HK-2 (cell line): ENCODE results near the gene AKAP4.

Source experiments
- DNase-seq: peaks from one replicate; pipeline ENCODE4 v3.0.0-alpha.2; 2018; ENCODE audit not compliant: unreplicated experiment

AKAP4 gene, protein sequence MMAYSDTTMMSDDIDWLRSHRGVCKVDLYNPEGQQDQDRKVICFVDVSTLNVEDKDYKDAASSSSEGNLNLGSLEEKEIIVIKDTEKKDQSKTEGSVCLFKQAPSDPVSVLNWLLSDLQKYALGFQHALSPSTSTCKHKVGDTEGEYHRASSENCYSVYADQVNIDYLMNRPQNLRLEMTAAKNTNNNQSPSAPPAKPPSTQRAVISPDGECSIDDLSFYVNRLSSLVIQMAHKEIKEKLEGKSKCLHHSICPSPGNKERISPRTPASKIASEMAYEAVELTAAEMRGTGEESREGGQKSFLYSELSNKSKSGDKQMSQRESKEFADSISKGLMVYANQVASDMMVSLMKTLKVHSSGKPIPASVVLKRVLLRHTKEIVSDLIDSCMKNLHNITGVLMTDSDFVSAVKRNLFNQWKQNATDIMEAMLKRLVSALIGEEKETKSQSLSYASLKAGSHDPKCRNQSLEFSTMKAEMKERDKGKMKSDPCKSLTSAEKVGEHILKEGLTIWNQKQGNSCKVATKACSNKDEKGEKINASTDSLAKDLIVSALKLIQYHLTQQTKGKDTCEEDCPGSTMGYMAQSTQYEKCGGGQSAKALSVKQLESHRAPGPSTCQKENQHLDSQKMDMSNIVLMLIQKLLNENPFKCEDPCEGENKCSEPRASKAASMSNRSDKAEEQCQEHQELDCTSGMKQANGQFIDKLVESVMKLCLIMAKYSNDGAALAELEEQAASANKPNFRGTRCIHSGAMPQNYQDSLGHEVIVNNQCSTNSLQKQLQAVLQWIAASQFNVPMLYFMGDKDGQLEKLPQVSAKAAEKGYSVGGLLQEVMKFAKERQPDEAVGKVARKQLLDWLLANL

DNA sequence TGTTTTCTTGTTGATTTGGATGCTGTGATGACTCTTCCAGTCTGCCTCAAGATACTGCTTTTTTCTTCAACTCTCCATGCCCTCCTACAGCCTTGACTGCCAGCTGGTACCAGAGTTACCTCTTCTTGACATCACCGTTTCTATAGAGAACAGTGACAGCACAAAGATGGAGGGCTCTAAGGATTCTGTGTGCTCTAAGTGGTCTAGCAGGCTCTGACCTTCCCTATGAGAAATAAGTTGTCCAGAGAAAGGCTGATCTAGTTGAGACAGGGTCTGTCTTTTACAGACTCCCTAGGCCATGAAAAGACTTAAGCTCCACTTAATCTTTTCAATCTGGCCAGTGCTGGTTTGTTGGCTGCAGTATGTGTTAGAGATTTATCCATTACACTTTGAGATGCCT lies at the start of gene AKAP4:
Gene AKAP4 (minus strand): TSS at position 101 of the 400 bp plus-strand sequence. CDS start 118 bp downstream, outside the sequence.
- no peak for DNase-seq

DNA sequence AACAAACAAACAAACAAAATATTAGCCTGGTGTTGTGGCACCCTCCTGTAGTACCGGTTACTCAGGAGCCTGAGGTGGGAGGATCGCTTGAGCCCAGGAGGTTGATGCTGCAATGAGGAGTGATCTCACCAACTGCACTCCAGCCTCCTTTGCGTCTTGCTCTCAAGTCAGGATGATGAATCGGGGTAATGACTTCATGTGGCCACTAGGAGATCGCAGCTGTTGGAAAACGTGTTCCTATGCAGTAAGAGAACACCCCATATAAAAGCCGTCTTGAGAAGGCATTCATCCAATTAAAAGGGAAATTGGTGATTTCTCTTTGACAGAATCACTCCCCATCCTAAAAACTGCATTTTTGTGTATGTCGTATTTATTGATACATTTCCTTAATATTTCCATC lies 10.7 kb upstream of the AKAP4 start:
- DNase-seq: no peak

DNA sequence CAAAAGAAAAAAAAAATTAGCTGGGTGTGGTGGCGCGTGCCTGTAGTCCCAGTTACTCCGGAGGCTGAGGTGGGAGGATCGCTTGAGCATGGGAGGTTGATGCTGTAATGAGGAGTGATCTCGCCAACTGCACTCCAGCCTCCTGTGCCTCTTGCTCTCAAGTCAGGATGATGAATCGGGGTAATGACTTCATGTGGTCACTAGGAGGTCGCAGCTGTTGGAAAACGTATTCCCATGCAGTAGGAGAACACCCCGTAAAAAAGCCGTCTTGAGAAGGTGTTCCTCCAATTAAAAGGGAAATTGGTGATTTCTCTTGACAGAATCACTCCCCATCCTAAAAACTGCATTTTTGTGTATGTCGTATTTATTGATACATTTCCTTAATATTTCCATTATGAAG lies 5.9 kb upstream of the AKAP4 start:
- DNase-seq: no peak

DNA sequence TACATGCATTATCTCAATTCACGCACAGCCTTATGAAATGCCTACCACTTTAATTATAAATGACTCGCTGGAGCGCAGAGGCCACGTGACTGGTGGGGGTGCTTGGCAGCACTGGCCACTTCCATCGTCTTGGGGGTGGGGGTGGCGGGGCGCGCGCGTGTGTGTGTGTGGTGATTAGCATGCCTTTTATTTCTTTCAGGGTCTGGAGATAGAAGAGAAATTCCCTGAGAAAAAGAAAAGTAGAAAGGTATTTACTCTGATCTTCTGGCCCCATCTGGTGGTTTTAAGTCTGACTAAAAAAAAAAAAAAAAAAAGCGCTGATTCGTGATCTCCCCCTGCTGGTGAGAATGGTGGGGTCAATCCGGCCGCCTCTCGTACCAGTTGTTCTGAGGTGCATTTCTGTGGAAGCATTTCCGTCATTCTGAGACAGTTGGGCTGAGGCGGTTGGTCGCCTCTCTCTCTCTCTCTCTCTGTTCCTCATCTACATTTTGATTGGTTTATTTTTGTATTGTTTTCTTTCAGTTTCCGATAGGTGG lies 3.6 kb upstream of the AKAP4 start, which contains the start of gene CCNB3:
Gene CCNB3 (plus strand): TSS at position 402 of the 536 bp plus-strand sequence. CDS start 80,399 bp downstream, outside the sequence.
- peak; percentile 51 for DNase-seq

DNA sequence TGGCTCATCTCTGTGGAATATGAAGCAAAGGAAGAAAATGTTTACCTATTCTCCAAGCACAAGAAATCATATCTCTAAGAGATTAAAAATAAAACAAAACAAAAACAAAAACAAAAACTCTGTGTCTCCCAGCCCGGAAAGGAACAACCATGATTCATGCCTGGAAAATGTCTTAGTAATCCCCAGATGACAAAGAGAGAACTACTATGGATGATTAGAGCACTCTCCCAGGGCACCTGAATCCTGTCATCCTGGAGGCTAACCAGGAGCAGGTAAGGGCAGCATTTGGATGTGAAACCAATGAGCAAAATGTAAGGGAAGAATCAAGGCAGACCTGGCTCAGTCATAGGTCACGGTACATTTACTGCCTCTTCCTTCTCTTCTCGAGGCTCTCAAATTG lies 1.7 kb upstream of the AKAP4 start:
- no peak for DNase-seq

DNA sequence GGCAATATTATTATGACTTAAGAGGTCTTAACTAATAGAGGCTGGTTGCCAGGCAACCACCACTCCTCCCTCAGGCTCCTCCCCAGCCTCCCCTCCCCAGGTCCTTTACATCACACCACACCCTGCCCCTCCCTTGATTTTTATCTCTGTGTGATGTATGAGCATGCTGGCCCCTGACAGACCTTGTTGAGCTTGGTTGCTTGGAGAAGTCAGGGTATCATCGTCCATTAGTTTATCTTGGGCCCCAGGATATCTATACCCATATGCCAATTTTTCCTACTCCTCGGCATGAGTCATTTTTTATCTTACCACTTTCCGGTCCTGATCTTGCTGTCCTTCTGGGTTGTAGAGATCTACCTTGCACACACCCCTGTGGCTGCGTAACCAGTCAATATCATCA lies 2.5 kb downstream of the AKAP4 start:
- DNase-seq: no peak

DNA sequence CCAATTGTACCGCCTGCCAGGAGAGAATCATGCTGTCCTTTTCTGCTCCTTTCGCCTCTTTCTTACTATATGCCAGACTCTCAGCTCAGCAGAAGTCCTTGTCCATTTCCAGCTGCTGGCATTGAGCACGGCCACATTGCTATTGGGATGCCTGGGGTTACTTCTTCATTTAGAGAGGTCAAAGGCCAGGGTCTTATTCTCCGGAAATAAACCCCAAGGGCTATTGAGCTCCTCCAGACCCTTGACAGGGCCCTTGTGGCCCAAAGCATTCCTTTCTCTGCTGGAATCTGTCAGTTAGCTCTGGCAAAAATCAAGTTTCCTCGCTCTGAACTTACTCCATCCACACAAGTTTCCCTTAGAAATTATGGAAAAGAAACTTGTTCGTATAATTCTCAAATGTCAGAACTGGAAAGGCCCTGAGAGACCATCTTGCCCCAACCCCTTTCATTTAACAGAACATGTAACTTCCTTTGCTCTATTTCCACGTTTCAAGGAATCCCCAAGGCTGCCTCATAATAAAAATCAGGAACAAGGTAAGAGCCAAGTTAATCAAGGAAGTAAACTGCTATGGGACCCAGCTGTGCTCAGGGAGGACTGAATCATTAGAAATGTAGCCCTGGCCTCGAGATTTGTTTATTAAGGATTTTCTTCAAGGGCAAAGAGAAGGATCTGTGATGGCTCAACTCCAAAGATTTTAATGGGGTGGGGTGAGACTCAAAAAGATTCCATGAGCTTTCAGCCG lies 11.8 kb downstream of the AKAP4 start:
- DNase-seq: no peak

DNA sequence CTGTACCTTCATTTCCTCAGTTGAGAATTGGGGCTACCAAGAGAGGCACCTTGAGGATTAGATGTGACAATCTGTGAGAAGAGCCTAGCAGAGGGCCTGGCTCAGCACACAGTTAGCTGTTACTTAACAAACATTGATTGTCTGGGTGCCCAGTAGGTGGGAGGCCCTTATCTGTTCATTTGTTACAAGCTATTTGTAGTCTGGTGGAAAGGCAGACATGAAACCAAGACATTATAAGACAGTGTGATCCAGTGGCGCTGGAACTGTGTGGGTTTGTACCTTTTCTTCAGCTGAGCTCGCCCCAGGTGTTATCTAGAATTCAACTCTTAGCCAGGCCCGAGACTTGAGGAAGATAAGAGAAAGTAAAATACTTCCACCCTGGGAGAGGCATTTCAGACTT lies 16.9 kb downstream of the AKAP4 start:
- no peak for DNase-seq

DNA sequence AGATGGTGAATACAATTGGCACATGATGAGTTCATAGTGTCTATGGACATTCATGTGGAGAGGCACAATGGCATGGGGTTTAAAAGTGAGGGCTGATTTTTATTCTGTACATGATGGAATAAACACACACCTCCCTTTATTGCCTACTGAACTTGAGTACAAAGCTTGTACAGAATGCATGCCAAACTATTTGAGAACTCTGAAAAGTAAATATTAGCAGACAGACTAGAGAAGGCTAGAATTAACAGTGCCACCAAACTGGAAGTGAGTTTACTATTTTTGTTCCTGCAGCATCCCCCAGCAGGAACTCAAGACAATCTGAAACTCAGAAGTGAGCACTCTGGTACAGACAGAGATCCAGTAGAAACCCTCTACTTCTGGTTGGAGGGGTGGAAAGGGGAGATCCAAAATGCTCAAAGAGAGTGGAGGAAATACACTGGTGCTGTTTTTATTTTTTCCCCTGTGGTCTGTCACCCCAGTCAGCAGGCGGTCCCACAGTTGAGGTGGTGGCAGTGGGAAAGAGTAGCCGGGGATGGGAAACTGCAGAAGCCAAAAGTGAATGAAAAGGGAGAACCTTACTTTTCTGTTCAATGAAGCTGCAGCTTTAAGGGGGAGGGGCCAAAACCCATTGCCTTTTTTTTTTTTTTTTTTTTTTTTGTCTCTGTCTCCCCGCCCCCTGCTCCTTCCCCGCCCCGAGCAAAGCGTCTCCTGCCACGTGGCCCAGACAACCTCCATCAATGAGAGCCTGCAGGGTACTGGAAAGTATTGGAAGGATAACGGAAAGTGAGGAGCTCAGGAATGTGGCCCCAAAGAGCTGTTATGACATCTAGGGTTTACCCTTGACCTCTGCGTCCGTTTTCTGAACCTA lies 20.5 kb downstream of the AKAP4 start:
- no peak for DNase-seq

DNA sequence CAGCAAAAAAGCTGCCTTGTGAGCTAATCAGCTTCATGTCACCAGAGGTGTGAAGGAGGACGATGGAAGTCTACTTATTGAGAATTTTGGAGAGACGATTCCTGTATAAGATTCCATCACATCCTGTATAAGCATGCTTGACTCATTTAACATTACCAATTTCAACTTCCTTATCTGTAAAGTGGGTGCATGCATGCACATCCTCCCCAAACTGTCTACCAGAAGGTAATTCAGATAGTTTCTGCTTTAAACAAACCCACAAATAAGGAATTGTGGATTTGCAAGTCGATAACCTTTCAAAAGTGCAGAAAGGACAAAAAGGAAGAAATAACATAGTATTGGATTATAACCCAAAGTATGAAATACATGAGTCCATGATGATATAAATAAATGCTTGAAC lies 31.1 kb downstream of the AKAP4 start:
- DNase-seq: no peak

DNA sequence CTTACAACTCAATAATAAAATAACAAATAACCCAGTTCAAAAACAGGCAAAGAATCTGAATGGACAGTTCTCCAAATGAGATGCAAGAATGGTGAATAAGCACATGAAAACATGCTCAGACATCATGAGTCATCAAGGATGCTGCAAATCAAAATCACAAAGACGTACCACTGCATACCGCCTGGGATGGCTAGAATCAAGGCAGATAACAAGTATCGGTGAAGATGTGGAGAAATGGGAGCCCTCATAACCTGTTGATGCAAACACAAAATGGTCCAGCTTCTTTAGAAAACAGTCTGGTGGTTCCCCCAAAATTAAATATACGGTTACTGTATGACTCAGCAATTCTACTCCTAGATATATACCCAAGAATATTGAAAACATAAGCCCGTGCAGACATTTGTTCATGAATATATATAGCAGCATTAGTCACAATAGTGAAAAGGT lies 32.5 kb downstream of the AKAP4 start:
- DNase-seq: no peak

DNA sequence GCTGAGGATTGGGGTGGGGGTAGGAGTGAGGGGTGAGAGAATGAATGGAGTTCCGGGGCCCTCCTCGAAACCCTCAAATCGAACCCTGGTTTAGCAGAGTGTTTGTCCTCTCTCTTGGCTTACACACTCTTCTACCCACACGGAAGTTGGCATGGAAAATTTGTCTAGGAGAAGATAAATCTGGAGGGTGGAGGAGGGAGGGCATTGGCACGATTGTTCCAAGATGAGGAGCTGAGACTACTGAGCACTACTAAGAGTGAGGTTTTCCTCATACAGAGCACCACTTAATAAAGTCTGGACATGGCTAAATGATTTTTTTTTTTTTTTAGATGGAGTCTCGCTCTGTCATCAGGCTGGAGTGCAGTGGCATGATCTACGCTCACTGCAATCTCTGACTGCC lies 33.4 kb downstream of the AKAP4 start:
- no peak for DNase-seq

DNA sequence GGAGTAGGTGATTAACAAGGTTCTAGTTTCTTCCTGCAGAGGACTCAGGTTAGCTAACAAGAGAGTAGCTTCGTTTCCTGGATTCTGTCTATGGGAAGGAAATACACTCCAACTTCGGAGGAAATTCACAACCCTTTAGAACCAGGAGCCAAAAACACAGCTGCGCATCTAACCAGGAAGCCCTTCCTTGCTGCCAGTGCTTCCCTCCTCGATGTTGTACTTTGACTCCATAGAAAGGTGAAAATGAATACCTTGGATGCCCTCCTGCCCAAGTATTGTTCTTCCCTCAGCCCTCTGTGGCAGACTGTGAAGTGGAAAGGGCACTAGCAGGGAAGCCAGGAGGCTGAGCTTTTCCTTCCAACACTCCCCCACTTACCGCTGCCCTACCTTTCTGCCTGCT lies 35.1 kb downstream of the AKAP4 start:
- no peak for DNase-seq

DNA sequence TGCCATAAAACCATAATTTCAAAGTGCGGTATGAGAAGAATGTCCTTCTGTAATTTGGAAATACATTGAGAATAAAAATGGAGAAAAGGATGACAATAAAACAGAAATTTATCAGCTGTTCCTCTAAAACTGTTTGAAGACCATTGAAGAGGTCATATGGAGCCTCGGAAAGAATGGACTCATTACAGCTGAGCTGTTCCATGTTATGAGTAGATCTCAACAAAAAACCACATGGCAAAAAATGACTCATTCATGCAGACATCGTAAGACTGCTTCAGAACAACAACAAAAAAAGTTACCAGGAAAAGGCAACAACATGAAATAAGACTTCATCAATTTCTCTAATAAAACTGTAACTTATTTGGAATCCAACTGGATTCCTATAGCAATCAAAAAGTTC lies 39.7 kb downstream of the AKAP4 start:
- no peak for DNase-seq

DNA sequence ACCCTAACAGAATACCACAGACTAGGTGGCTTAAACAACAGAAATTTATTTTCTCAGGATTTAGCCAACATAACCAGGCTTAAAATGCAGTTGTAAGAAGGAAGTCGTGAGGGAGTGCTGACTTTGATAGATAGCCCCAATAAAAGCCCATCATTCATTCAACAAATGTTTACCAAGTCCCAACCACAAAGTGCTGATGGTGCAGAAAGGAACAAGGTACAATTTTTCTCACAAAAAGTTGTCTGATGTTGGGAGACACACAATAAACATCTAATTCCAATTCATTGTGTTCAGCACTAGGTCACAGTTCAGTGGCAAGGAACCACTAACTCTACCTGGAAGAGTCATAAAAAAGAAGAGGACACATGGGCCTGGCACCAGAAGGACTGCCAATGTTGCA lies 42.2 kb downstream of the AKAP4 start:
- no peak for DNase-seq

DNA sequence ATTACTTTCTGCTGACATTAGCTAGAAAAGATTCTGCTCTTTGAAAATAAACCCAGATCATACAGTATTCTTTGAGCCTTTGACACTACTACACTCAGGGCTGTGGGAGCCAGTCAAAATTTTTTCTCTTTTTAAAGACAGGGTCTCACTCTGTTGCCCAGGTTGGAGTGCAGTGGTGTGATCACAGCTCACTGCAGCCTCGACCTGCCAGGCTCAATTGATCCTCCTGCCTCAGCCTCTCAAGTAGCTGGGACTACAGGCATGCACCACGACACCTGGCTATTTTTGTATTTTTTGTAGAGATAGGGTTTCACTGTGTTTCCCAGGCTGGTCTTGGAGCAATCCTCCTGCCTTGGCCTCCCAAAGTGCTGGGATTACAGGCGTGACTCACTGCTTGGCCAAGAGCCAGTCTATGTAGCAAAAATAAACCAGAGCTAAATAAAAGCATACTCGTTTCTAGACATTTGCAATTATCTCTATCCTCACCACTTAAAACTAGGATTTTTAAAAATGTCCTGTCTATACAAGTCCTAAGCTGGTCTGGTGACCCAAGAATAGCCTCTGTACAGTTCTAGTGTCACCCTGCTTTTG lies 43.2 kb downstream of the AKAP4 start:
- DNase-seq: no peak

DNA sequence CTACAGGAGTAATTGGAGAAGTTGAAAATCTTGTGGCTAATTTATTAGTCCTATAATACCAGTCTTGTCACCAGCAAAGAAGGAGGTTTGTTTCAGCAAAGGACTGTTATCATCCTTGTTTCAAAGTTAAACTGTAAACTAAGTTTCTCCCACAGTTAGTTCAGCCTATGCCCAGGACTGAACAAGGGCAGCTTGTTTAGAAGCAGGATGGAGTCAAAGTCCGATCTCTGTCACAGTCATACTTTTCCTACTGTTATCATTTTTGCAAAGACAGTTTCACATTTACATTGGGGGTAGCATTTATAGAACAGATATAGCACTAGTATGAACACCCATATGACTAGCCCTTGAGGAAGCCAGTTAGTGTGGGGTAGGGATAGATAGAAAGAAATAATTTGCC lies 46.4 kb downstream of the AKAP4 start:
- DNase-seq: no peak

DNA sequence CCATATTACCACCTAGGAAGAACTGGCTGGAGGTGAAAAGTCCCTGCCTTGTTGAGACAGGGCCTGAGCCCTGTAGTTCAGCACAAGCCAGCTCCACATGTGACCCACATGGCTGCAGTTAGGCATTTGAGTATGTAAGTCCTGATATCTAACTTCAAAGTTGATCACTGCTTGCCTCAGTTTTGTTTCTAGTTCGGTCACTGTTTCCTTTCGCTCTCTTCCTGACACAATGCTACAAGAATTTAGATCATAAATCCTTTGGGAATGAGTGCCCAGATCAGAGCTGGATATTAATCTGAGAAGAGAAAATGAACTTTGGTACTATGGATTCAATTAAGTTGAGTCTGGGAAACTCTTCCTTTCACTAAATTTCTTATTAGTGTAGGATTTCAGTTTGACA lies 48.4 kb downstream of the AKAP4 start:
- no peak for DNase-seq

DNA sequence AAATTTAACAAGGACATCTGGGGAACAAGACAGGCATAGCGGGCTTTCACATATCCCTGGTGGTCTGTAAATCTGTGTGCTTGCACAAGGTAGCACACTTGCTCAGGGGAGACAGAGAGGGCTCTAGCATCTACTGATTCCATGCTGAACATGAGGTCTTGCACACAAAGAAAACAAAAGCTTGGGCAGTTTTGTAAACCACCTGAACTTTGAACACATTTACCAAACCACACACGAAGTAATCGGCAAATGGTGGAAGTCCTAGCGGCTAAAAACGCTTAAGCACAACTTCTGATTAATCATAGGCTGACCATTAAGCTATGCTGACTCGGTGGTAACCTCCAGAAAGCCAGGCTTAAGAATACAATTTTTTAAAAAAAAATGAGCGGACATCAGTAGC lies 52.8 kb downstream of the AKAP4 start:
- no peak for DNase-seq
